Stimulated activated CD8-positive, alpha-beta memory T cell treated with anti-CD3 and anti-CD28 coated beads, Interleukin-4, amount 100 ng/mL, for 48 hours (primary cell): ENCODE results near the gene CCDC80.

Experiments
- DNase-seq: peaks from one replicate; pipeline ENCODE4 v3.0.0-alpha.2; 2020

CCDC80 gene

DNA sequence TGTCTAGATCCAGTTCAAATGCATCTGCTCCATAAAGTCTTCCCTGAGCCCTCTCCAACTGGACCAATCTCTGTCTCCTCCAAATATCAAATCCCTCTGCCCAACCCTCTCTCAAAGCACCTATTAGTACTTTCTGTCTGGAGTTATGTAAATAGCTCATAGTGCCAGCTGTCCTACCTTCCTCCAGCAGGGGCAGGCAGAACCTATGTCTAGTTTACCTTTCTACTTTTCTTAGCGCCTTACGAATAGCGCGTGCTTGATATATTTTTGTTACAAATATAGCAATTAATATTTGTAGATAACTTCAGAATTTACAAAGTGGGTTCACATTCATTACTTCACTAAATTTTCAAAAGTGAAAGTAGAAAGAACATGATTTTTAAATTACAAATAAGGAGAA, 14.0 kb upstream of the CCDC80 start:
- DNase-seq, result no peak

GRCh38 chr3:112654492-112654891, 13.5 kb upstream of the CCDC80 start:
- DNase-seq, result no peak

- no peak for DNase-seq
Measured at GRCh38 chr3:112653881-112654300, 12.9 kb upstream of the CCDC80 start.

DNA sequence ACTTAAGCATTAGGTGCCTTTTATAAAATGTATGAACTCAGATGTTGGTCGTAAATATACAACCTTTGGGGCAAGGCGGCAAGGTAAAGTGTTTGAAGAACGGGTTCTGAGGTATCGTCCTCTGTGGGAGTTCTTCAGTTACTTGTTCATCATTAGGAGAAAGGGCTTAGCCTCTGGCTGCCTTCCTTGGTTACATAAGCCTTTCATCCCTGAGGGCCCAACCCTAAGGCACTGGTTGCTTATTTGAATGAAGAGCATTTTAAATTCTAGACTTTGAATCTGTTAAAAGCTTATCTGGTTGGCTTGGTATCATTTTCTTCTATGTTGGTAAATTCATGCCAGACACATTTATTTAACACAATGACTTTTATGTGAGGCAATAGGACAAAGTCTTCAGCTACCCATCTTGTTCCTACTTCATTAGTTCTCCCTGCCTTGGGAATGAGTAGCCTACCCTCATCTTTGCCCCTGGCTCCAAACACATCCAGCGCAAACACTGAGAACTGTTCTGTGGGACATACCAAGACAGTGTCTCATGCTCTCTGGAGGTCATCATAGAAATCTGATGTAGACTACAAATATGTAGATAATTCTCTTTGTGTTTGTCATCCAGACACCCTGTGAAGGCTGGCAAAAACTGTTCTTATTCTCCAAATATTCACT, 12.4 kb upstream of the CCDC80 start:
- no peak for DNase-seq

GRCh38 chr3:112651516-112651915, 10.6 kb upstream of the CCDC80 start:
- DNase-seq, result no peak

- DNase-seq, result no peak
Measured at GRCh38 chr3:112651071-112651470, 10.1 kb upstream of the CCDC80 start.

GRCh38 chr3:112650482-112650881, 9.5 kb upstream of the CCDC80 start:
- DNase-seq, result no peak

DNA sequence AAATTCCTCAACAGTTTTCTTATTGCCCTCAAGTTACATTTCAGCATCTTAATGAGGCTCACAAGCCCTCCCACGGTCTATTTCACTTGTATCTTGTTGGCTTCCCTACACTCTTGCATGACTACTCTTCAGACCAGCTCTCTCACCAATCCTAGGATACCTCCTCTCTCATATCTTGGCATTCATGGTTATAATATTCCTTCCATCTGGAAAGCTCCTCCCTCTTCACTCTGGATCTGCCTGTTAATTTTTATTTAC, 8.5 kb upstream of the CCDC80 start:
- DNase-seq, result no peak

DNA sequence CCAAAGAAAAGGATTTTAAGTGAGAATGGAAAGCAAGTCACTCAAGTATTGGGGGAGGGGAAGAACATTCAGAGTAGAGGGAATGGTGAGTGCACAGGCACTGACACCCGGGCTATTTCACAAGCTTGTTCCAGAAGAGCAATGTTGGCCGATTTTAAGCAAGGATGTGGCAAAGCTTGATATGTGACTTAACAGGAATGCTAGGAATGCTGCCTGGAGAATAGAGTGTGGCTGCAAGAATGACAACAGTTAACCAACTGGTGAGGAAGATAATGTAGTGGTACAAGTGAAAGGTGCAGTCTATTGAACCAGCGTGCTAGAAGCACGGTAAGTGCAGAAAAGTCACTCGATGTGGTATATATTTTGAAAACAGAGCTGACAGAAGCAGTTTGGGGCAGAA, 6.2 kb upstream of the CCDC80 start:
- no peak for DNase-seq

DNA sequence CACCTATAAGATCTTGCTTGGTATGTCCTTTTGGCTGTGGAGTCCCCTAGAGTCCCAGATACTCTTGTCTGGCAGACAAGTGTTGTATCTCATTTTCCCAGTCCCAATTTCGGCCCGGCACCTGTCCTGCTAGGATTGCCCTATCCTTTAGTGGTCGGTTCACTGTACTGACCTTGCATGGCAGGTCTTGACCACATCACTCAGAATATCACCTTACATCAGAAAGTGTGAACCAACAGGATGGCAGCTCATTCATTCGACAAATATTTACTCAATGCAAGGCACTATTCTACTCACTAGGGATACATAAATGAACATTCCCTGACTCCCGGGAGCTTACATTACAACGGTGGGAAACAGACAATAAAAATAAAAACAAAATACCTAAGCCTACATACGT, 5.7 kb upstream of the CCDC80 start:
- no peak for DNase-seq

- no peak for DNase-seq
Measured at GRCh38 chr3:112644453-112644852, 3.5 kb upstream of the CCDC80 start.

- DNase-seq, result no peak
Measured at GRCh38 chr3:112643621-112644240, 2.8 kb upstream of the CCDC80 start.

- DNase-seq, result peak; percentile 84
Measured at GRCh38 chr3:112642912-112643506, 2.1 kb upstream of the CCDC80 start.

GRCh38 chr3:112640276-112640929, 540 bp downstream of the CCDC80 start:
- no peak for DNase-seq

- no peak for DNase-seq
Measured at GRCh38 chr3:112639455-112640225, 1.3 kb downstream of the CCDC80 start.

DNA sequence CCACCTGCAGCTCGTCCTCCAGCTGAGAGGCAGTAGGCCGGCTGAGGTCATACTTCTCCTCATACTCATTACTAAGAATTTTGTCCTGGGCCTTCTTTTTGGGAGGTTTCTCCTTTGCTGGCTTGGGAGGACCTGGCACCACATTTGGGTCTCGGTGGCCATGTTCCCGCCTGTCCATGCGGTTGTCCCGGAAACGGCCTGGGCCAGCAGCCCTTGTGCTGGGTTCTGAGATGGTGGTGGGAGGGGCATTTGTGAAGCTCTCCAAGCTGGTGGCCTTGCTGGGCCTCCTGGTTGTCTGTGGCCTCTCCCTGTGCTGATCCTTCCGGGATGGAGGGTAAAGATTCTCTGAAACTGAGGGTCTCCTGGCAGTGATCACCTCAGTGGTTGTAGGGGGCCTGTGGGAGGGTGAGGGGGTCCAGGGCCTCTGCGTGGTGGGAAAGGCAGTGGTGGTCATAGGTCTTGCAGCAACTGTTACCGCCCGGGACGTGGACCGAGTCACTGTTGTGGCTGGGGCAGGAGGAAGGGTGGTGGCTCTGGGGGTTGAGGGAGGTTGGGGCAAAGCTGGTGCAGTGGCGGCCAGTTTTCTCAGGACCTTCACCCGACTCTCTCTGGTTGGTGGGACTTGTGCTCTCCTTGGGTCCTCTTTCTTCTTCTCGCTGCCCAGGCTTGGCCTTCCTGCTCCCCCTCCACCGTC, 2.5 kb downstream of the CCDC80 start:
- no peak for DNase-seq

DNA sequence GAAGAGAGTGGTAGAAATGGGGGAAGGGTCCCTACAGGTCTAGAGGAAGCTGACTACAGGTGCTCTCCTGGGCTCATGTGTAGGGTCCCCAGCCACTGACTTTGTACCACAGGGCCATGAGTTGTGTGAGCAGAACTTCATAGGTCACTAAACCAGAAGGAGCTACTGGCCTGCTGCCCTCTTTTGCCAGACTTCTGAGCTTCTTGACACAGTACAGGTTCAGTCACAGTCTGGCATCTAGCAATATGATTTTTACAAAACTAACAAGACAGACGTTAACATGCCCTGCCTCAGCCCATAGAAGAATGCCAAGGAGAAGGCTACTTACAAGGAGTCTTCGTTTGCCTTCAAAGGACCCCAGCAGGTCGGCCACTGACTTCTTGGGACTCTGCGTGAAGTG, 3.2 kb downstream of the CCDC80 start:
- DNase-seq, result no peak

GRCh38 chr3:112635674-112636073, 5.3 kb downstream of the CCDC80 start:
- no peak for DNase-seq

DNA sequence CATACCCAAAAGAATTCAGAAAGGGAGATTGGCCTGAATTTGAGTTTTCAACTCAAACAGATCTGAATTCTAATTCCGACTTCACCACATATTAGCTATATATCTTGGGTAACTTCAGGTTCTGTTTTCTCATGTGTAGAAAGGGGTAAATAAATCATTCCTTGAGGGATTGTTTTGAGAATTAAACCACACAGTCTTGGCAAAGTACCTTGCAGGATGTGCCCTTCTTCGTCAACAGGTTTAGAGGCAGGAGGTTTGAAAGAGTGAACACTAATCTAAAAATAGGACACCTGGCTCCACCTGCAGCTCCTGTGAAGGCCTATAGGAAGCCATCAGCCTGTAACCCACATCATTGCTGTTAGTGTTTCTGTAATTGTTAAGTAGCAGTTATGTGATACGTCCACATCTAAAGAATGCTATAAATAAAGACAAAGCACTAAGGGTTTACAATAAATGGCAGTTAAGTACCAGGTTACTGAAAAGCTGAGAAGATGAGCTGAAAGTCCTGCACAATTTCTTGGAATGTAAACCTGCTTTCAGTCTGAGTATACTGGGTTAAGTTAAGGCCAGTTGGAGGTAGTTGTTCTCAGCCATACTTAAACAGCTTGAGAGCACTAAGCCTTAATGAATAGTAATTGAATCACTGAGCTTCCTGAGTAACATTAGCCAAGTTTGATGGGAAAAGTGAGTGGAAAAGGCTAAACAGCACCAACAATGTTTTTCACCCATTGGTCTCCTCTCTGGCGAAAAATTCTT, 6.0 kb downstream of the CCDC80 start:
- no peak for DNase-seq

DNA sequence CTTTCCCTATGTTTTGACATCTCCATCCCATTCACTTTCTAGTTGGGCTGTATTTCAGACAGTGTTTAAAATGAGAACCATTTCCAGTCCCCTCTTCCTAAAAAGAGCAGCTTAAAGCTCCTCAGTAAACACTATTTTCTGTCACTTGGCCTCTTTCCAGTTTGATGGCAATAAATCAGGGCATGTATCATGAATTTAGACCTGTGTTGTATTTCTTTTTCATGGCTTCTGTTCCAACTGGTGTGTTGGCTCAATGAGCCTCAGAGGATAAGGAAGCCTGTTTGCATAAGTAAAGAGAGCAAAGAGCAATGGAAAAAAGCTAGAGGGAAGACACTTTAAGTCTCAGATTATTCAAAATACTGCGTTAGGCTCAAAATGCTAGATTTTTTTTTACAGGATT, 7.2 kb downstream of the CCDC80 start:
- DNase-seq, result no peak

DNA sequence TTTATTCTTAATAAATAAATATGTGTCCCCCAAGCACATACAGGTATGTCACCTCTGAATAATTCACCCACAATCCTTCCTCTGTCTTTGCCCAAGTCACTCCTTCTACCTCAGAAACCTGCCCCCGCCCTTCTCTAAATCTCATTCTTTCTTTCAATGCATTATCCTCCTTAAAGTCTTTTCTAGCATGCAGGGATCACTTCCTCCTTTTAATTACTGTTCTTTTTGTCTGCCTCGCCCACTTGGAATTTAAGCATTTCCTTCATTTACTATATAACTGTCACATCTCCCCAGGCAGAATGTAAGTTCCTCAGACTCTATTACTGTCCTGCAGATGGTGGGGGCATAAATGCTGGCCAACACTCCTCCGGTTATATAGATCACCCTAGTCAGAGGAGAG, 7.8 kb downstream of the CCDC80 start:
- DNase-seq, result no peak

- DNase-seq, result no peak
Measured at GRCh38 chr3:112632596-112632995, 8.3 kb downstream of the CCDC80 start.
